CD4-positive, alpha-beta T cell treated with Interleukin-17A for 4 hours (primary cell): ENCODE results near the gene PDE2A.

Experiments used
- DNase-seq: peaks from one replicate; pipeline ENCODE4 v3.0.0-alpha.2; 2020; ENCODE audit warnings: mixed read lengths

The PDE2A gene

DNA sequence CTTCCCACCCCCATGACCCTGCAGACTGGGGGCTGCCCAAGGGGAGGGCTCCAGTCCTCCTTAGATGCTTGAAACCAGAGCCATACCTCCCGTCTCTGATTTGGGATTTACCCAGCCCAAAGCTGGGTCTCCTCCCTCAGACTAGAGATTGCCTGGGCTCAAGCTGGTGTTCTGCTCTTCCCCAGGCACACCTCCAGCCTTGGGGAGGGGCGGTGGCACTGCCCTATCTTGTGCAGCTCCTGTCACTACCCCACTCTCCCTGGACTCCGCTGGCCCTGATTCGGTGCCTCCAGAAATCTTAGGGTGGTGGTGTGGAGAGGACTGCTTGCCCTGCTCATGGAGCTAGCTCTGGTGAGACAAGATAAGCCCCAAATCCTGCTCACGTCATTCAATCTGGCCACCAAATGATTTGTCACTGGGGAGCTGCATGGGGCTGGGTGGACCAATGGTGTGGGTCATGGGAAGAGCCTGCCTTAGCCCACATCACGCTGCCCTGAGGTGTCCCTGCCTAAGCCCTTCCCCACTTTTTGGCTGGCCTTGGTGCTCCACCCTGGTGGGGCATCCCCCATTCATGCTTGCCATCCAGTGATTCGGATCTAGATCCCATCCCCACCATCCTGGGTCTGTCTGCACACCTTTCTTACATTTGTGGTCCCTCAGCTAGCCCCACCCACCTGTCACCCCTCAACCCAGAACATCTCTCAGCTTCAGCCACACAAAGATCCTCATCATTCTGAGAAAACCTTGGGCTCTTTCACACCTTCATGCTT, 87.7 kb downstream of the PDE2A start:
- no peak for DNase-seq

GRCh38 chr11:72585762-72586311, 88.4 kb downstream of the PDE2A start:
- DNase-seq, result peak; percentile 78

GRCh38 chr11:72584939-72585597, 89.2 kb downstream of the PDE2A start:
- peak; percentile 16 for DNase-seq

DNA sequence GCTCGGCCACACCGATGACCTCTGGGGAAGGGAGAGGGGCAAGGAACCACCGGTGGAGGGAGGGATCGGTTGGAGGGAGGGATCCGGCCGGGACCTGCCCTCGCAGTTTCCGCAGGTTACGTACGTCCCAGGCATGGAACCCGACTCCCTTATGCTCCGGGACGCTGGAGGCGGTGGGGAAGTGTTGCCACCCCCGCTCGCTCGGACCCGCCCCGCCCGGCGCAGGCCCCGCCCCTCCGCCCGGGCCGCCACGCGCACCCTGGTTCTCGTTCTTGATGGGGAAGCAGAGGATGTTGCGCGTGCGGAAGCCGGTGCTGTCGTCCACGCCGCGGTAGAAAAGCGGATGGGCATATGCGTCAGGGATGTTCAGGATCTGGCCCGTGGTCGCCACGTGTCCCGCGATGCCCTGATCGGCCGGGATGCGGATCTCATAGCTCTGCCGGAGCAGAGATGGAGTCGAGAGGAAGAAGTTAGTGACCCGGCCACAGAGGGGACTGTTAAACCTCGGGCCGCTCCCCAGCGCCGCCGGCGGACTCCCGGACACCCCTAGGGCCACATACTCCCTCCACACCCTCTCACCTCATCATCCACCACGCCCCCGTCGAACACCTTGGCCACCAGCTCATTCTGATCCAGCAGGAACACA, 89.8 kb downstream of the PDE2A start:
- peak; percentile 75 for DNase-seq

DNA sequence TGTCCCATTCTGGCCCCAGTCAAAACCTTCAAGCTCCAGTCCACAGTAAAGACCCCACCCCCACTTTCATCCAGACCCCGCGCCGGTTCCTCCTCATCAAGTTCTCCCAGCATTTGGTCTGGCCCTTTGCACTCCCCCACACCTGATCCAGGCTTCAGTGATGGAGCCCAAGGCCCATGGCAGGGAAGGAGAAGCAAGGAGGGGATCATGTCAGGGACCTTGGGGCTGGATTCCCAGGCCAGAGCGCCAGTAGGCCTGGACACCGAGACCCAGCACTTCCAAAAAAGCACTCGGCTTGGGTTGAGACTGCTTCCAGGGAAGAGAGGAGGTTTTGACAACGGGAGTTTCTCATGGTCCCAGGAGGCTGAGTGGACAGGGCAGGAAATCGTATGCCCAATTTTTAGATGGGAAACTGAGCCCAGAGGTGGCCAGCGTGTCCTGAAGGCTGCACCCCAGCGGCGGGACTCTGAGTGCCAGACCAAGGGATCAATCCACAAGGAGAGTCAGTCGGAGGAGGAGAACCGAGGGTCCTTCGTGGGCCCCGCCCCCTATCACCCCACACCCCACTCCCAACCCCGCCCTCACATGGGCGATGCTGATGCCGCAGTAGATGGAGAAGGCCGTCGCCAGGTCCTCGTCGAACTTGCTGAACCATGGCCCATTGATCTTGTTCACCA, 90.5 kb downstream of the PDE2A start:
- no peak for DNase-seq

GRCh38 chr11:72583177-72583553, 91.1 kb downstream of the PDE2A start:
- DNase-seq, result no peak

DNA sequence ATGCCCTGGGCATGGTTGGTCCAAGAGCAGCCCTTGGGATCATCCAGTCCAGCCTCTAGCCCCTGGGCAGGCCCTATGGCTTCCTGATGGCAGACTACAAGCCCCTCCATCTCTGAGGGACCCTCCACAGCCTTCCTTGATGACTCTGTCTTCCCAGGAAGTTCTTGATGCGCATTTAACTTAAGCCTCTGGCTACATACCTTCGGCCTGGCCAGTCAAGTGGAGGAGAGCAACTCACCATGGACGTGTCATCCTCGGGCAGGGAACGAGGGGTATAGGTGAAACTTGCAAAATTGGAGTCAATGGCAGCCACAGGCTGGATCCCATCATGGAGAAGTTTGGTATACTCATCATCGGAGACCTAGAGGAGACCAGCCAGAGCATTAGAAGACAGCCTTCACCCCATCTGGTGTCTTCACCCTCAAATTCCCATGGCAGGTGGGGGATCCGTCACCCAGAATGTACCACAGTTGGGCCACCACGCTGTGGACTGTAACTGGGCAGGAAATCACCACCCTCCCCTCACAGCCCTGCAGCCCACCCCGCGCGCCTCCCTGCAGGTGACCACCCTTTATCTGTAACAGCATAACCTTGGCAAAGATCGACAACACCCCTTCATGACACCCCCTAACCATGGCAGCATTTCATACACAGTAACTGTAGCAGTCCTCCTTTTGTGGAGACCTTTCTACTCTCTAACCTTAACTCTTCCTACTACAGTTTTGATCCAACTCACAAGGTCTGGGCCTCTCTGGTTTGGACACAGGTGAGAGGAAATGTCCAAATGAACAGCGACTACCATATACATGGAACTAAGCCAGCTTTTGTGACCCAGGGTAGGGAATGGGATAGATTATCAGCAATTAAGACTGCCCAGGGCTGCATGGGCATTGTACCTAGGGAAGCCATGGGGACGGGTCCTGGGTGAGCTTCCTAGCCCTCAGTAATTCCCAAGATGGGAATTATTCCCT, 91.7 kb downstream of the PDE2A start:
- no peak for DNase-seq

DNA sequence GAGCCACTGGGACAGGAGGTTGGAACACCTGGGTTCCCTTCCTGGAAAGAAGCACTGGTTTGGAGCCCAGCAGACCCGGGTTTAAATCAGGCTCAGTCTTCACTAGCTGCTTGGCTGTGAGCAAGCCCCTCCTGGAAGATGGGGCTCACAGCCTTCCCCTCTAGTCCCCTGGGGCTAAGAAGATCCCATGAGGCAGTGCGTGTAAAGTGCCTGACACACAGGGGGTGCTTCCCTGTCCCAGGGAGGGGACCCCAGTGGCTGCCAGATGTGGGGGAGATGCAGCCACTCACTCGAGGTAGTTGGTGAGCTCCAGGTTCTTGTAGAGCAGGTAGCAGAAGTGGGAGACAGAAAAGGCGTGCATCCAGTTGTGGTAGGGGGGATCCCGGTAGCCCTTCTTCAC, 93.2 kb downstream of the PDE2A start:
- no peak for DNase-seq

GRCh38 chr11:72580642-72580950, 93.6 kb downstream of the PDE2A start:
- no peak for DNase-seq

- no peak for DNase-seq
These were observed 94.2 kb downstream of the PDE2A start for GRCh38 chr11:72579816-72580641.

DNA sequence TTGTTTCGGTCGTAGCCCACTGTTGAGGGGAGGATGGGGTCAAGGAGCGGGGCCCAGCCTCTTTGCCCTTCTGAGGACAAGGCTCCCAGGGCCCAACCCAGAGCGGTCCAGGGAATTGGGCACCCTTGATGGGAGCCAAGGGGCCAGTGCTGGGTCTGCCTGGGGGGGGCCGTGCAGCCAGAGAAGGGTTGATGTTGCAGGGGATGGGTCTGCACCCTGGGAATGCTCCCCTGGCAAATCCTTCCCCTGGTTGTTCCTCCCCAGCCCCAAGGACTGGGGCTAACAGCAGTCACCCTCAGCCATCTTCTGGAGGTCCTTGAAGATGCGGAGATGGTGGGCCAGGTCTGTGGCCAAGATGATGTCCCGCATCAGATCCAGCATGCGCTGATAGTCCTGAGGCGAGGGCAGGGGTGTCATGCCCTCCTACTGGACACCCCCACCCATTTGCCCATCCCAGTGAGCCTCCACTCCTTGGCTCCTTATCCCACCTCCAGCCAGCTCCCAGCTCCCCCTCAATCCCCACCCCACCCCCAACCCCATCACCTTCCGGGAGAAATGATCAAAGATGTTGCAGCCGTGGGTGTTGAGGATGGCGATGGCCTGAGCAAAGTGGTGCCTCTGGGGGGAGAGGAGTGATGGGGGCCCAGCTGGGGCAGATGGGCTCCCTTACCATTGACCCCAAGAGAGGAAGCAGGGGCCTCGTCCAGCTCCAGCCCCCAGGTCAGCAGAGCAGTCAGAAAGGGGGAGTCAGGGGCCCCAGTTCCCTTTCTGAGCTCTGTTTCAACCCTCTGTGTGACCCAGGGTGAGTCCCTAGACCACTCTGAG, 95.0 kb downstream of the PDE2A start:
- no peak for DNase-seq

DNA sequence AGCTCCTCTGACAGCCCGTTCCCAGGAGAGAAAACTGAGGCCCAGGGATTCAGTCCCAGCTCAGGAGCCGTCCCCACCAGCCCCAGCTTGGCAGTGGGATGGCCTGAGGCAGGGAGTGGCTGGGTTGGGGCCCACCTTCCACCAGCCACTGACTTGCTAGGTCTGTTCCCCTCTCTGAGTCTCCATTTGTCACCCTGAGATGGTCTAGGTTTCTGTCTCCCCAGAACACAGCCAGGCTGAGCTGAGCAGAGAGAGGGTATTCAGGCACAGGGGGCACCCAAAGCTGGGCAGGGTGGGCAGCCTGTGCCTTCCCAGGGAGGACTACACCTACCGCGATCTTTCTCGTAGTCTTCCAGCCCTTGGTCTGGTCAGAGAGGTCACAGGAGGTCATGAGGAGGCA, 95.7 kb downstream of the PDE2A start:
- DNase-seq, result no peak

DNA sequence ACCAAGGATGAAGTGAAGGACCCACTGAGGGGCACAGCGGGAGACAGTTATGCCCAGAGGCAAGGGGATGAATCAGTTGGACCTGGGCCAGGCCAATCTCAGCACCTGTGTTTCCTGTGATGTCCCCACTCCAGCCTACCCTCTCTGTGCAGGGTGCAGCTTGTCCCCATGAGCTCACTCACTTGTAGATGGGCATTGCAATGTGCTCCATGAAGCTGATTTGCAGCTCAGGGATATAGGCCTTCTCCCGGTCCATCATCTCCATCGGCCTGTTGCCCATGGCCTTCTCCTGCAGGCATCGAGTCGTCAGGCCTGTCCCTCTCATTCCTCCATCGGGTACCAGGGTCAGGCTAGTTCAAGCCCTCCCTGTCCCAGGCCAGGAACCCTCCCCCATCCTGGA, 96.2 kb downstream of the PDE2A start:
- DNase-seq, result no peak

- no peak for DNase-seq
These were observed 96.9 kb downstream of the PDE2A start for GRCh38 chr11:72577271-72577721.

GRCh38 chr11:72576661-72577060, 97.6 kb downstream of the PDE2A start:
- no peak for DNase-seq

GRCh38 chr11:72576243-72576595, 98.0 kb downstream of the PDE2A start:
- DNase-seq, result no peak

- DNase-seq, result no peak
These were observed 98.5 kb downstream of the PDE2A start for GRCh38 chr11:72575533-72576242.

- DNase-seq, result no peak
These were observed 99.4 kb downstream of the PDE2A start for GRCh38 chr11:72574548-72575460.
